Activated T-helper 2 cell treated with anti-CD3 and anti-CD28 coated beads, Interferon-gamma antibody, Interleukin-2, Interleukin-4, amounts not matched to agents 10 μg/mL and 5 μg/mL and 100 μg/mL, durations not matched to agents 14 hours and 24 hours and 36 hours (primary cell): Measurements from ENCODE around the gene NOS1AP. TPM values are rescaled to one million over a fixed set of nuclear protein-coding genes. Genes with fewer than 3 reads are reported as not detected.
"Not testable (repeated sequence)": the region's sequence is repeated elsewhere in the genome, so short reads cannot be mapped to it uniquely, and the experiment has no call there.

Experiments
- DNase-seq: peaks from one replicate; pipeline ENCODE4 v3.0.0; 2021; ENCODE audit warnings: low spot score
- H3K27ac Mint-ChIP-seq: one replicate; pipeline ENCODE4 v1.8.0; 2021; ENCODE audit warnings: mixed read lengths
- H3K27me3 Mint-ChIP-seq: one replicate; pipeline ENCODE4 v1.8.0; 2021; ENCODE audit warnings: low read depth, mixed read lengths
- H3K36me3 Mint-ChIP-seq: one replicate; pipeline ENCODE4 v1.8.0; 2021; ENCODE audit warnings: low read depth, mixed read lengths
- H3K4me1 Mint-ChIP-seq: one replicate; pipeline ENCODE4 v1.8.0; 2021; ENCODE audit warnings: low read depth, mixed read lengths
- H3K4me3 Mint-ChIP-seq: one replicate; pipeline ENCODE4 v1.8.0; 2021; ENCODE audit warnings: low read depth, mild to moderate bottlenecking, moderate library complexity, mixed read lengths
- H3K9me3 Mint-ChIP-seq: one replicate; pipeline ENCODE4 v1.8.0; 2021; ENCODE audit warnings: mixed read lengths
- intact Hi-C: fragments of 100-400 bp; cut with micrococcal nuclease; formaldehyde crosslinking; loops from one replicate; pipeline ENCODE4 v1.15.1; 2023
- total RNA-seq: library from RNA; stranded (reverse); gene quantifications from 2 replicates; pipeline ENCODE4 v1.2.3, GENCODE V29; 2022

Gene NOS1AP
- total RNA-seq, 1 donor from 2014 or later, result not detected

DNA sequence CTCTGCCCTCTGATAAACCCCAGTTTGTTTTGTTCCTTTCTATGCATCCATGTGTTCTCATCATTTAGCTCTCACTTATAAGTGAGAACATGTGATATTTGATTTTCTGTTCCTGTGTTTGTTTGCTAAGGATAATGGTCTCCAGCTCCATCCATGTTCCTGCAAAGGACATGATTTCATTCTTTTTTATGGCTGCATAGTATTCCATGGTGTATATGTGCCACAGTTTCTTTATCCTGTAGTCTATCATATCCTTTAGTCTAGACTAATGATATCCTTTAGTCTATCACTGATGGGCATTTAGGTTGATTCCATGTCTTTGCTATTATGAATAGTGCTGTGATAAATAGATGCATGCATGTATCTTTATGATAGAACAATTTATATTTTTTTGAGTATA is 131.6 kb downstream of the NOS1AP start:
- H3K9me3 Mint-ChIP-seq, H3K27me3 Mint-ChIP-seq, H3K4me3 Mint-ChIP-seq, intact Hi-C loops, H3K36me3 Mint-ChIP-seq, H3K27ac Mint-ChIP-seq, DNase-seq, H3K4me1 Mint-ChIP-seq: not testable (repeated sequence)

DNA sequence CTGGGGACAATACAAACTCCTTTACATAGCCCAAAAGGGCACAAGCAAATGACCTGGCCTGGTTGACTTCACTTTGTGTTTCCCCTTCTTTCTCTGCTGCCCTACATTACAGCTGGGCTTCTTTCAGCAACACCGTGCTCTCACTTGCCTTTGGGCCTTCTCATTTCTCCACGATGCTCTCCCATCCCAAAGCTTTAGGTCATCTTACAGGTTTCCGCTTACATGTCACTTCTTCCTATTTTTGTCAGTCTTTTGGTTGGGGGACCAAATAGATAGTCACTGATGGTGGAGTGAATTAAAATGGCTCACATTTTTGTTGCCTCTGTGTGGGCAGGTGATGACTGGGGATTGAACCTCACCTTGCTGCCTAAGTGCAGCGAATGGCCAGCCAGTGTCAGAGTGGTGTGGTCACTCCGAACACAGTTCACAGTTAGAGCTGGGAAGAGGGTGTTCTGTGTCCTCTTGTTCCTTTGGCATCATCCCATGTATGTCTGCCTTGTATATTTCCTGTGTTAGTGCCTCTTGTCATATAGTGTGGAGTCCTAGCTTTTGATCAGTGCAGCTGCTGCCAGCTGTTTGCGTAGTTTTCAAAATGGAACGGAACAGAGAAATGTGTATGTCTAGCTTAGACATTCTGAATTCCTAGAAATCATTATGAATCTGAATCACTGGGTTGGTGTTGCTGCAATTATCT is 134.8 kb downstream of the NOS1AP start:
- H3K4me1 Mint-ChIP-seq, result no peaks in the 10 kb centered on the region
- DNase-seq, result no peak
- no peak overlapping the region for H3K4me3 Mint-ChIP-seq
- no peaks in the 10 kb centered on the region for H3K36me3 Mint-ChIP-seq
- intact Hi-C loops, result no loop called here
- no peaks in the 10 kb centered on the region for H3K9me3 Mint-ChIP-seq
- H3K27ac Mint-ChIP-seq, result no peak overlapping the region
- H3K27me3 Mint-ChIP-seq, result peaks cover 10% of the 10 kb centered on the region

DNA sequence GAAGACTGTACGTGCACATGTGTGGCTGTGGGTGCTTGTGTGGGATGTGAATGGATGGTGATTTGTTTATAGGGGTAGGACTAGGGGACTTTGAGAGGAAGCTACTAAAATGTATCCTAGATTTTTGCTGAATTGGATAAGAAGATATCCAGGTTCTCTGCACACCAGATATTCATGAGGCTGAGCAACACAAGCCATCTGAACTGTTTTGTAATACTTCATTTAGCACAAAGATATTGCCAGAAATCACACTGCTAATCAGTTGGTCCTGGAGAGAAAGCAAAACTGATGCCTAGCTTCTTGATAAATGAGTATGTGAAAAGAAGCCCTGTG is 135.3 kb downstream of the NOS1AP start:
- intact Hi-C loops, result no loop called here
- H3K4me1 Mint-ChIP-seq, result no peaks in the 10 kb centered on the region
- no peaks in the 10 kb centered on the region for H3K36me3 Mint-ChIP-seq
- no peak overlapping the region for H3K4me3 Mint-ChIP-seq
- no peak for DNase-seq
- no peaks in the 10 kb centered on the region for H3K9me3 Mint-ChIP-seq
- peaks cover 10% of the 10 kb centered on the region for H3K27me3 Mint-ChIP-seq
- H3K27ac Mint-ChIP-seq, result no peak overlapping the region

- H3K4me3 Mint-ChIP-seq, result no peak overlapping the region
- no peak for DNase-seq
- H3K9me3 Mint-ChIP-seq, result no peaks in the 10 kb centered on the region
- peaks cover 10% of the 10 kb centered on the region for H3K27me3 Mint-ChIP-seq
- no peaks in the 10 kb centered on the region for H3K4me1 Mint-ChIP-seq
- H3K27ac Mint-ChIP-seq, result no peak overlapping the region
- no peaks in the 10 kb centered on the region for H3K36me3 Mint-ChIP-seq
- intact Hi-C loops, result no loop called here
Measured at GRCh38 chr1:162206300-162206699, 136.8 kb downstream of the NOS1AP start.

DNA sequence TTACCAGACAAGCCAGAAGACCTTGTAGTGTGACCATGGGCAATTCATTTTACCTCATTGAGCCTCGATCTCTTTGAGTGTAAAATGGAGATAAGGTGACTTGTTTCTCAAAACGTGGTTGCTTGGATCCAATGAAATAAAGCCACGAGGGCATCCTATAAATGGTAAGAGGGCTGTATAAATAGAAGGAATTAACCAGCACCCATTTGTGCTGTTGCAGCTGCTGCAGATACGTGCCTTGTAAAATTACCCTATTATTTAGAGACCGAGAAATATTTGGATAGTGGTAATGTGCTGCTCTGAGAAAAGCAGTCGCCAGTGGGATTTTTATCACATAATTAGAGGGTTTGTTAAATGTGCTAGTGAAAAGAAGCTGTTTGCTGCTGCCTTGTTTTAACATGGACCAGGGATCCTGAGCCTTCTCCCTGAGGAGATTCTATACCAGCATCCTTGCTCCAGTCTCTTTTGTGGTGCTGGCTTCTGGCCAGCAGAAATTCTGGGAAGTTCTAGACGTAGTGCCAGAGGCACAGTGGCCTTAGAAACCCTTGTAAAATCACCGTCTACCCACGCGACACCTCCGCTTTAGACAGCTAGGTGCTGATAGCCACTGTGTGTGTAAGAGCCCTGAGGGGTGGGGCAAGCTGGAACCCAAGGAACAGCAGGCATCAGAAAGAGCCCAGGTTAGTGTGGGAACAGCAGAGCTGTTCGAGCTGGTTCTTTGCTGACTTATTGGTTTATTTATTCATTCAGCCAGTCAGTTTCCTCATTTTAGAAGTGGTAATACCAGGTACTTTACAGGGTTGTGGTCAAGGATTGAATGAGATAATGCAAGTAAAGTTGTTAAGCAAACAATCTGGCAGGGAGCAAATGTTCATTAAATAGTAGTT is 137.5 kb downstream of the NOS1AP start:
- intact Hi-C loops, result no loop called here
- DNase-seq, result no peak
- Mint-ChIP-seq H3K4me1 (no peaks in the 10 kb centered on the region), H3K4me3 (no peak overlapping the region), H3K27ac (no peak overlapping the region), H3K27me3 (peaks cover 10% of the 10 kb centered on the region), H3K36me3 (no peaks in the 10 kb centered on the region), H3K9me3 (no peaks in the 10 kb centered on the region)

DNA sequence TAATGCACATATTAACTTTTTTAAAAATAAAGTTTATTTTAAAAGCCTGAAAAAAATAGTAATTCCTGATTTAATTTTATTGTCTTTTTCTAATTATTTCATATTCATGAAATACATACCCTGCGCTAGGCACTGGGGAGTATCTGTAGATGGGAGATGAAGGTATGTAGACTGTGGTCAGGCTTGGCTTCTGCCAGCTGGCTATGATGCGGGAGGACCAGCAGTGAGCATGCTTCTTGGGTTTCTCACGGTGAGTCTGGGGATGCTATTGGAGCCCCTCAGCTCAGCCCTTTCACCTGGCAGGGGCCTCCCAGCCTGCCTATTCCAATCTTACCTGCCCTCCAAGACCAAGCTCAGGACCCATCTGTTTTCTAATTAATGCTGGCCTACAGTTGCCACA is 138.4 kb downstream of the NOS1AP start:
- no peak overlapping the region for H3K4me3 Mint-ChIP-seq
- no peak overlapping the region for H3K27ac Mint-ChIP-seq
- H3K9me3 Mint-ChIP-seq, result no peaks in the 10 kb centered on the region
- no peaks in the 10 kb centered on the region for H3K4me1 Mint-ChIP-seq
- DNase-seq, result no peak
- intact Hi-C loops, result no loop called here
- peaks cover 8% of the 10 kb centered on the region for H3K27me3 Mint-ChIP-seq
- H3K36me3 Mint-ChIP-seq, result no peaks in the 10 kb centered on the region

DNA sequence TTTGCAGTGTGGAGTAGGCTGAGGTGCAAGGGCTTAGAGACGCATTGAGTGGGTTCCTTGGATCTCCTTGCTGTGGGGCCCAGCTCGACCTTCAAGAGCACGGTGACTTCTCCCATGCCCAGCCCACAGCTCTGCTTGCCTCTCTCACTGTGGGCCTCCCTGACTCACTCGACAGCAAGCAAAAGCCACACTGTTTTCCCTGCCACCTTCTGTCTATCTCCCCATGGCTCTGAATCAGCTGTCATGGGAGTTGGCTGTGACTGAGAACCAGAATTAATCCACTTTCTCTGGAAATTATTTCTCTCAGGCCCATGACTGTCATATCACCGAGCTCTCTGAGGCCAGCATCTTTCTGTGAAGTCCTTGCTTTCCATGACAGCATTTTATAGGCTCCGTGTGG is 140.7 kb downstream of the NOS1AP start:
- intact Hi-C loops, result no loop called here
- Mint-ChIP-seq H3K4me1 (no peaks in the 10 kb centered on the region), H3K27me3 (peaks cover 3% of the 10 kb centered on the region), H3K9me3 (no peaks in the 10 kb centered on the region), H3K27ac (no peak overlapping the region), H3K36me3 (no peaks in the 10 kb centered on the region), H3K4me3 (no peak overlapping the region)
- no peak for DNase-seq

- Mint-ChIP-seq H3K36me3 (no peaks in the 10 kb centered on the region), H3K27me3 (peaks cover 3% of the 10 kb centered on the region), H3K27ac (no peak overlapping the region), H3K9me3 (no peaks in the 10 kb centered on the region), H3K4me1 (no peaks in the 10 kb centered on the region), H3K4me3 (no peak overlapping the region)
- intact Hi-C loops, result no loop called here
- no peak for DNase-seq
Measured at GRCh38 chr1:162212713-162213112, 143.2 kb downstream of the NOS1AP start.

- H3K4me3 Mint-ChIP-seq, result no peak overlapping the region
- no peaks in the 10 kb centered on the region for H3K4me1 Mint-ChIP-seq
- no peaks in the 10 kb centered on the region for H3K9me3 Mint-ChIP-seq
- intact Hi-C loops, result no loop called here
- no peak for DNase-seq
- H3K27ac Mint-ChIP-seq, result no peak overlapping the region
- no peaks in the 10 kb centered on the region for H3K36me3 Mint-ChIP-seq
- no peaks in the 10 kb centered on the region for H3K27me3 Mint-ChIP-seq
Measured at GRCh38 chr1:162213281-162213912, 143.9 kb downstream of the NOS1AP start.

- Mint-ChIP-seq H3K4me1 (no peaks in the 10 kb centered on the region), H3K9me3 (no peaks in the 10 kb centered on the region), H3K27ac (no peak overlapping the region), H3K36me3 (no peaks in the 10 kb centered on the region), H3K4me3 (no peak overlapping the region), H3K27me3 (no peaks in the 10 kb centered on the region)
- no peak for DNase-seq
- intact Hi-C loops, result no loop called here
Measured at GRCh38 chr1:162214202-162214601, 144.7 kb downstream of the NOS1AP start.

DNA sequence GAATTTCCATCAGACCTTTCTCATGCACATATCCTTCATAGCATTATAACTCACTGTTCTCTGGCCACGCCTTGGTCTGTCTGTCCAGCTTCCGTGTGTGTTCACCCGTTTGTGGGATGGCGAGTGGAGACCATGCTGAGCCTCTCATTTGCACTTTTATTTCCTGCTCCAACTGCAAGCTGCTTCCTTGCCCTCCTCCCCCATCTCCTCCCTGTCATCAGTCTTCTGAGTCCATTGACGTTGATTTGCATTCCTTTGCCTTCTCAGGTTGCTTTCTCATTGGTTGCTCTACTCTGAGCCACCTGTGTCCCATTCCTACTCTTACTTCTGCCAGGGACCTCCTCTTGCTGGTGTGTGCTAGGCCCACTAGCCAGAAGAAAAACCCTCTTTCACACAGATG is 146.4 kb downstream of the NOS1AP start:
- DNase-seq, result no peak
- no peak overlapping the region for H3K27ac Mint-ChIP-seq
- H3K4me1 Mint-ChIP-seq, result no peaks in the 10 kb centered on the region
- H3K36me3 Mint-ChIP-seq, result no peaks in the 10 kb centered on the region
- no peak overlapping the region for H3K4me3 Mint-ChIP-seq
- intact Hi-C loops, result no loop called here
- no peaks in the 10 kb centered on the region for H3K27me3 Mint-ChIP-seq
- H3K9me3 Mint-ChIP-seq, result no peaks in the 10 kb centered on the region

GRCh38 chr1:162216604-162217003 is 147.1 kb downstream of the NOS1AP start:
- no peak overlapping the region for H3K4me3 Mint-ChIP-seq
- intact Hi-C loops, result no loop called here
- H3K36me3 Mint-ChIP-seq, result no peaks in the 10 kb centered on the region
- H3K9me3 Mint-ChIP-seq, result no peaks in the 10 kb centered on the region
- no peak for DNase-seq
- H3K27ac Mint-ChIP-seq, result no peak overlapping the region
- no peaks in the 10 kb centered on the region for H3K27me3 Mint-ChIP-seq
- H3K4me1 Mint-ChIP-seq, result no peaks in the 10 kb centered on the region

DNA sequence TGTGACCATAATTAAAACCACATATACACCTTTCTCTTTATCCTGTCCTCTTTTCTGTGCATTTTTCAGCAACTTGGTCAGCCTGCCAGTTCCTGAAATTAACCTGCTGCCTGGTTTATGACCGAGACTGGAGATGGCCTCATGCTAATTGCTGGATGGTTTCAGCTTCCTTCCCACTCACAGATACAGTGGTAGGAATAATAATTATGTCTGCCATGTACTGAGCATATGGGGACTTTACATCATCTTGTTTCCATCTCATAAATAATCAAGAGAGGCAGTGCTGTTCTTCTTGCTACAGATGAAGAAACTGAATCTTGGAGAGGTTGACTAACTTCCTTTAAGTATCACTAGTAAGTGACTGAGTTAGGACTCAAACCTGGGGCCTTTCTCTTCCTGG is 148.2 kb downstream of the NOS1AP start:
- Mint-ChIP-seq H3K9me3 (no peaks in the 10 kb centered on the region), H3K36me3 (no peaks in the 10 kb centered on the region), H3K4me1 (no peaks in the 10 kb centered on the region), H3K4me3 (no peak overlapping the region), H3K27ac (no peak overlapping the region), H3K27me3 (no peaks in the 10 kb centered on the region)
- no peak for DNase-seq
- intact Hi-C loops, result no loop called here
